ENCODE results near the gene PHACTR1. TPM values are rescaled to one million over a fixed set of nuclear protein-coding genes. Genes with fewer than 3 reads are reported as not detected.

Gene PHACTR1
- total RNA-seq, 2 donors from 2014 or later = 1.3 to 4.3 TPM

- no peak for TF ChIP-seq POLR2A (IDR thresholded peaks at IDR 0.05)
- TF ChIP-seq, protein P1, sequence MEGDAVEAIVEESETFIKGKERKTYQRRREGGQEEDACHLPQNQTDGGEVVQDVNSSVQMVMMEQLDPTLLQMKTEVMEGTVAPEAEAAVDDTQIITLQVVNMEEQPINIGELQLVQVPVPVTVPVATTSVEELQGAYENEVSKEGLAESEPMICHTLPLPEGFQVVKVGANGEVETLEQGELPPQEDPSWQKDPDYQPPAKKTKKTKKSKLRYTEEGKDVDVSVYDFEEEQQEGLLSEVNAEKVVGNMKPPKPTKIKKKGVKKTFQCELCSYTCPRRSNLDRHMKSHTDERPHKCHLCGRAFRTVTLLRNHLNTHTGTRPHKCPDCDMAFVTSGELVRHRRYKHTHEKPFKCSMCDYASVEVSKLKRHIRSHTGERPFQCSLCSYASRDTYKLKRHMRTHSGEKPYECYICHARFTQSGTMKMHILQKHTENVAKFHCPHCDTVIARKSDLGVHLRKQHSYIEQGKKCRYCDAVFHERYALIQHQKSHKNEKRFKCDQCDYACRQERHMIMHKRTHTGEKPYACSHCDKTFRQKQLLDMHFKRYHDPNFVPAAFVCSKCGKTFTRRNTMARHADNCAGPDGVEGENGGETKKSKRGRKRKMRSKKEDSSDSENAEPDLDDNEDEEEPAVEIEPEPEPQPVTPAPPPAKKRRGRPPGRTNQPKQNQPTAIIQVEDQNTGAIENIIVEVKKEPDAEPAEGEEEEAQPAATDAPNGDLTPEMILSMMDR (IDR thresholded peaks at IDR 0.05) = no peak
Measured at GRCh38 chr6:13281686-13282085, 565.1 kb downstream of the PHACTR1 start.

DNA sequence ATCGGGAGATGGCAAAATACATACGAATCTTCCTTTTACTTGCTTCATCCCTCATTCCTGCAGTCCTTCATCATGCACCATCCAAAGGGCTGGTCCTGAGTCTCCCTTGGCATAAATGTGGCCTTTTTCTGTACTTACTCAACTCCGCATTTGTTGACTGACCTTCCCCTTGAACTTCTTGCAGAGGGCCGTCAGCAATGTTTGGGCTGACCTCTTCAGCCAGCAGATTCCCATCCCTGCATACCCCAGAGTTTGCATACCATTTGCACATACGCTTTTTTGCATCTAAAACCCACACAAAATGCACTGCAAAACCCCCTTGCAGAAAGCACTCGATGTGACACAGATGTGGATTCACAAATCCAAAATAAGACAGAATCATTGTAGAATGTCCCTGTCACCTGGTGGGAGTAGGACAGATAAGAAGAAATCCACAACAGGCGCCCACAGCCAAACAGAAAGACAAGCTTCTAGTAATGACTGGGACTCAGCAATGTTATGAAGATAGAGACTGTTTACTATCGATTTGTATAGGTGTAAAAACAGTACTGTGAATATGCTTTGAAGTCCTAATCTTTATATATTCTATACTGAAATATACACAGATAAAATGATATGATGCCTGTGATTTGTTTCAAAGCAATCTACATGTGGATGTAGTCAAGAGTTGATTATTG, 566.0 kb downstream of the PHACTR1 start:
- Histone ChIP-seq H3K27me3 (replicated peaks; ENCODE audit: insufficient read depth) (no peaks in the 10 kb centered on the region), H3K9me3 (no peaks in the 10 kb centered on the region), H3K4me3 (no peak overlapping the region), H3K4me1 (replicated peaks) (no peaks in the 10 kb centered on the region), H3K27ac (no peak overlapping the region), H3K36me3 (no peaks in the 10 kb centered on the region)
- 84% methylated on average over 8 of the region's 8 CpGs for WGBS
- TF ChIP-seq POLR2AphosphoS5 (IDR thresholded peaks at IDR 0.05) (no peak), POLR2A (IDR thresholded peaks at IDR 0.05) (no peak)
- TF ChIP-seq, protein P1 (IDR thresholded peaks at IDR 0.05) = no peak
- no peak for DNase-seq (ENCODE audit: low spot score)
- intact Hi-C loops (cut with DNase I) = no loop called here

More at GRCh38 chr6:13281686-13282085, 565.1 kb downstream of the PHACTR1 start:
- Histone ChIP-seq H3K36me3 (no peaks in the 10 kb centered on the region), H3K27me3 (replicated peaks; ENCODE audit: insufficient read depth) (no peaks in the 10 kb centered on the region), H3K27ac (no peak overlapping the region), H3K4me3 (no peak overlapping the region), H3K9me3 (no peaks in the 10 kb centered on the region), H3K4me1 (replicated peaks) (no peaks in the 10 kb centered on the region)
- no peak for DNase-seq (ENCODE audit: low spot score)
- intact Hi-C loops (cut with DNase I) = no loop called here
- WGBS = 59% methylated on average over 8 of the region's 9 CpGs

GRCh38 chr6:13283331-13283730, 566.8 kb downstream of the PHACTR1 start:
- TF ChIP-seq POLR2AphosphoS5 (IDR thresholded peaks at IDR 0.05) = no peak
- TF ChIP-seq POLR2A (IDR thresholded peaks at IDR 0.05) = no peak
- TF ChIP-seq, protein P1 (IDR thresholded peaks at IDR 0.05) = no peak
- Histone ChIP-seq H3K4me1 (replicated peaks) (no peaks in the 10 kb centered on the region), H3K27me3 (replicated peaks; ENCODE audit: insufficient read depth) (no peaks in the 10 kb centered on the region), H3K4me3 (no peak overlapping the region), H3K36me3 (no peaks in the 10 kb centered on the region), H3K27ac (no peak overlapping the region), H3K9me3 (no peaks in the 10 kb centered on the region)
- intact Hi-C loops (cut with DNase I) = no loop called here
- WGBS = 92% methylated on average over 13 of the region's 14 CpGs
- DNase-seq (ENCODE audit: low spot score) = no peak

DNA sequence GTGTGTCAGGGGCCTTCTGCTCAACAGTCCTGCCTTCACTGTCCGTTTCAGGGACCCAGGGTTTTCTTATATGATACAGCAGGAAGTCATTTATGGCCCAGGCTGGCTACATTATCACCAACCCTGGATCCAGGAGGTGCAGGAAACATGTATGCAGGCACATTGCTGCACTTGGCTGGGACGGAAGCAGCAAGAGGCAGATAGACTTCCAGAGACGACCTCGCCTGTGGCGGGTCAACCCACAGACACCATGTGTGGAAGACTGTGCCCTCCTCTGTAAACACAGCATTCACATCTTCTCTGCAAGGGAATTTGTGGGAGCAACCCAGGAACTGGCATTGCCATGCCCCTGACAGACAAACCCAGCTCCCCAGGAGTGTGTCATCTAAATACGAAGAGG, 568.1 kb downstream of the PHACTR1 start:
- Histone ChIP-seq H3K27ac (no peak overlapping the region), H3K4me1 (replicated peaks) (no peaks in the 10 kb centered on the region), H3K4me3 (no peak overlapping the region), H3K36me3 (no peaks in the 10 kb centered on the region), H3K9me3 (no peaks in the 10 kb centered on the region), H3K27me3 (replicated peaks; ENCODE audit: insufficient read depth) (no peaks in the 10 kb centered on the region)
- TF ChIP-seq POLR2A (IDR thresholded peaks at IDR 0.05) = no peak
- TF ChIP-seq, protein P1 (IDR thresholded peaks at IDR 0.05) = no peak
- no peak for TF ChIP-seq POLR2AphosphoS5 (IDR thresholded peaks at IDR 0.05)
- DNase-seq (ENCODE audit: low spot score) = no peak
- intact Hi-C loops (cut with DNase I) = no loop called here
- whole genome bisulfite sequencing = 68% methylated on average over 6 of the region's 6 CpGs

DNA sequence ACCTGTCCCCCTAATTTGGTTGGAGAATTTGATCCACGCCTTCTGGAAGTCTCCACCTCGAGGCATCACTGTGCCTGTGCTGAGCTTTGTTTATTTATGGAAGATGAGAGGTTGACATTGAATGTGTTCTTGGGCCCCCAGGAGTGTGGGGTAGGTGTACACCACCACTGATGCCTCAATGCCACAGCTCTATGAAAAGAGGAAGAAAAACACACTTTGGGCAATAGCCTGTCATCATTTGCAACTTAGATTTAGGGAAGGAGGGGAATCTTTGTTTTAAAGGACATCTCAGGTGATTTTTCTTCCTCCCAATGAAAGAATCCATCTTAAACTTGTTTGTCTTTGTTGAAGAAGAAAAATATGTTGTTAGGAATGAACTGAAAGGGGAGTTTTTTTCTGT, 569.1 kb downstream of the PHACTR1 start:
- intact Hi-C loops (cut with DNase I) = no loop called here
- TF ChIP-seq POLR2AphosphoS5 (IDR thresholded peaks at IDR 0.05) (no peak), POLR2A (IDR thresholded peaks at IDR 0.05) (no peak)
- TF ChIP-seq, protein P1 (IDR thresholded peaks at IDR 0.05) = no peak
- no peak for DNase-seq (ENCODE audit: low spot score)
- no peaks in the 10 kb centered on the region for H3K36me3 ChIP-seq
- no peaks in the 10 kb centered on the region for H3K27me3 ChIP-seq (replicated peaks; ENCODE audit: insufficient read depth)
- H3K9me3 ChIP-seq = no peaks in the 10 kb centered on the region
- H3K4me1 ChIP-seq (replicated peaks) = no peaks in the 10 kb centered on the region
- H3K4me3 ChIP-seq = no peak overlapping the region
- 77% methylated on average over 2 of the region's 2 CpGs for WGBS
- H3K27ac ChIP-seq = no peak overlapping the region

Measured in prostate gland (tissue), 2 donors.